ENCODE data around the gene YARS1.

Gene YARS1

DNA sequence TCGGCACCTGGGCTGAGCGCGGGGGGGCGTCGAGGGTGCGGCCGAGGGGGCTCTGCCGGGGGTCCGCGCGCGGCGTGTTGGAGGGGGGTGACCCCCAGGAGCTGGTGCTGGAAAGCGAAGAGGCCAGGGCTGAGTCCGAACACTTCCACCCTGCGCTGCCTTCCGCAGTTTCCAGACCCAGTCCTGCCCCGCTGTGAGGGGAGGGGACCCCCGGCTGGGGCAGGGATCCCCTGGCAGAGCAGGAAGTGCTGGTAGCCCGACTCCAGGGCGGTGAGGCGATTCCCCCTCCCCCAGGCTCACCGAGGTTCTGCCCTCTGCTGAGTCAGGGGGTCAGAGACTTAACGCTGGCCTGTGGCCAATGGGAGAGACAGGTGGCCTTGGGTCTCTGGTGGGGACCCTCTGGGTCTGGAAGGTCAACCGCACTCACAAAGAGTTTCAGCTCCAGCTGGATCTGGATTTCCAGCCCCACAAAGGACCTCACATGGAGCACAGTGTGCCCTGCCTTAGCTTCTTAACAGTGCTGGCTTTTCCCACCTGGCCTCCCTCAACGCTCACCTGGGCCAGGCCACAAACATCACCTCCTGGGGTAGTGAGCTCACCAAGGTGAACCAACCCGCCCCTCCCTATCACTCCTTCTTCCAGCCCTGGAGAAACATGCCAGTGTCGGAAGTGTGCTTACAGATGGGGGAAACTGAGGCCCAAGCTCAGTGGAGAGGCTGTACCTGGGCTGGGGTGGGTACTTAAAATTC, 74.8 kb downstream of the YARS1 start:
- DNase-seq (ENCODE audit: low read depth) = no peak

- no peak for DNase-seq (ENCODE audit: low read depth)
Observed at GRCh38 chr1:32741413-32742198, 75.6 kb downstream of the YARS1 start.

- no peak for DNase-seq (ENCODE audit: low read depth)
Observed at GRCh38 chr1:32741059-32741412, 76.1 kb downstream of the YARS1 start.

DNA sequence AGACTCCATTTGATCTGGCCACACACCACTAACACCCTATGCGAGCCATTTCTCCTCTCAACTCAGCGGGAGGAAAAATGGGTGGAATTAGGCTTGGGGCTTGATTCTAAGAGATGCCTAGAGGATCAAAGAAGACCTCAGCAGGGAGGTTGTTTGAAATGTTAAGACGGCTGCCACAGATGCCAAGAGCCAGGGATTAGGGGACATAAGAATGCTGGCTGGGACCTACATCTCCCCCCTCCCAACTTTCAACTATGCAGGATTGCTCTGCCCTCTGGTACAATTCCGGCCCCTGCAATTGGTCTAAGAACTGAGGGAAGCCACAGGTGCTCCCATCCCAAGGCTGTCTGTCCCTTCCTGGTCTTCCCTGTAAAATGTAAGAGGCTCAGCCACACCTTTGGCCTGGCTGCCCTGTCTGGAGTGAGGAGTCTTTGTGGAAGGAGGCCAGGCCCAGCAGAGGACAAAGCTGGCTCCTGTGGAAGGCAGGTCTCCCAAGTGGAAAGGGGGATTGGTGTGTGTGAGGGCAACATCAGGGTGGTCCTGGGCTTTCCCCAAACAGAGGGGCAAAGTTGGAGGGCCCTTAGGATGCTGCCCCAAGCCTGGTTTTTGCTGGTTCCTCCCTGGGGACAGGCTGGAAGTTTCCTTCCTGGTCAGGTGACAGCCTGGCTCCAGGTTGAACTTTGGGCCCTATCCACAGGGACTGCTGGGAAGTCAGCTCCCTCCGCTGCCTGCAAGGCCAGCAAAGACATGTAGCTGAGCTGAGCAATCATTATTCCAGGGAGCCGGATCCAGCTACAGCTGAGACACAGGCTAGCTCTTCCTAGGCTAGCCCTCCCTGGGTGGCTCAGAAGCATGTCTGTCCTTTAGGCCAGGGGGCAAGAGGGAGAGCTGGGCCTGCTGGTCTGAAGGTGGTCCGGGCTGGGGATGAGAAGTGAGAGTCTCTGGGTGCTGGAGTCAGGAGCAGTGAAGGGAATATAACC, 80.1 kb downstream of the YARS1 start:
- DNase-seq (ENCODE audit: low read depth) = no peak

GRCh38 chr1:32733582-32734321, 83.4 kb downstream of the YARS1 start:
- no peak for DNase-seq (ENCODE audit: low read depth)

DNA sequence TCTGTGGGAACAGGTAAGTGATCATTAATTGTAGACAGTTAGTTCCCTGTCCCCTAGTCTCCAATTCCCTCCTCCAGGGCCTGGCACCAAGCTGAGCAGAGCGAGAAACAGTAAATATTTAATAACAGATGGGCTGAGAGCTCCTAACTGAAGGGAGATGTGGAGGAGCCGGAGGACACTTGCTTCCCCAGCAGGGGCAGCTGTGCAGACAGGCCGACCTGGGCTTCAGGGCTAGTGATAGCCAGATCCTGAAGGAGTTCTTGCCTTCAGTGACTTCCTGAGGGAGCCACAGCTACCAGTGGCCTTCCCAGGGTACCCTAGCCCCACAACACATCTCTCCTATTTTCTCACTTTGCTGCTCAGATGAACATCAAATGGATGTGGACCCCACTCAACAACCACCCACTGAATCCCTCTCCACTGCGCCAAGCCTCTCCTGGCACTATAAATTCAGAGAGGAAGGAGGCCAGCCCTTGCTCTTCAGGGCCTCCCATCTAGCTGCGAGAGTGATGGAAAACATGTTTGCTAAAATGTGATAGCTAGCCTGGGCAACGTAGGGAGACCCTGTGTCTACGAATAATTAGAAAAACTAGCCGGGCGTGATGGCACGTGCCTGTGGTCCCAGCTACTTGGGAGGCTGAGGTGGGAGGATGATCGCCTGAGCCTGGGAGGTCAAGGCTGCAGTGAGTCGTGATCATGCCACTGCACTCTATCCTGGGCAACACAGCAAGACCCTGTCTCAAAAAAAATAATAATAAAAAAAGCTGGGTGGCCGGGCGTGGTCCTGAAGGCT, 87.7 kb downstream of the YARS1 start:
- DNase-seq (ENCODE audit: low read depth) = no peak

DNA sequence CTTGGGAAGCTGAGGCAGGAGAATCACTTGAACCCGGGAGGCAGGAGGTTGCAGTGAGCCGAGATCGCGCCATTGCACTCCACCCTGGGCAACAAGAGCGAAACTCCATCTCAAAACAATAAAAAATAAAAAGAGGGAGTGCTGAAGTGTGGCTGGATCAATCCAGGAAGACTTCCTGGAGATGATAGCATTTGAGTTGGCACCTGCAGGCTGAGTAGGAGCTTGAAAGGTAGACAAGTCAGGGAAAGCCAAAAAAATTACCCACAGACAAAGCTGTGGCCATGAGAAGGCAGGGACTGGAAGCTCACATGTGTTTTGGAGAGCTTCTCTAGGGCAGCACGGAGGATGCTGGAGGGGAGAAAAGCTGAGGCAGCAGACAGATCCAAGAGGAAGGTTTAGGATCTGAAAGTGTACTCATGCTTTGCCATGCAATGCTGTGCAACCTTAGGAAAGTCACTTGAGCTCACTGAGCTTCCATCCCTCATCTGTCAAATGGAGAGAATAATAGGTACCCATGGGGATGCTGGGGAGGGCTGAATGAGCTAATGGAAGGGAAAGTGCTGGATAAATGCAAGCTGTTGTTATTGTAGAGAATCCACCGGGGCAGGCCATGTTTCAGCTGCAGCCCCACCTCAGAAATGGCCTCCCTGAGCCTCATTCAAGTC, 88.6 kb downstream of the YARS1 start:
- no peak for DNase-seq (ENCODE audit: low read depth)

DNA sequence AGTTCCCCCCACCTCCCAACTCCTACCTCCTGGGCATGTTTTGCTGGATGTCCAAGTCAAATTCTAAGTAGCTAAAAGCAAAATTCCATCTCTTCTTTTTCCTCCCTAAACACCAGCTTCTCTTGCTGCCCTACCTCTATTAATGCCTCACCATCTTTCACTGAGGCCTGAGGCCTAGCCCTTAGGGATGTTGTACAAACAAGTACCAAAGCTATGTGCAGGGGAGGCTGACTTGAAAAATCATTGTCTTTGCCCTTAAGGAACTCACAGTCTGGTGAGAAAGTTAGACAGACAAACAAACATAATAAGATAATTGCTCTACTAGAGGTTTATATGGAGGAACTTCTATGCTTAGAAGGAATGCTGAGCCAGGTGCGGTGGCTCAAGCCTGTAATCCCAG, 89.3 kb downstream of the YARS1 start:
- DNase-seq (ENCODE audit: low read depth) = no peak

GRCh38 chr1:32725615-32725982, 91.6 kb downstream of the YARS1 start:
- no peak for DNase-seq (ENCODE audit: low read depth)
